Liver (tissue), 9 donors: ENCODE results near the gene ERI3. TPM values are rescaled to one million over a fixed set of nuclear protein-coding genes. Genes with fewer than 3 reads are reported as not detected.

Experiments used
- DNase-seq: peaks from one replicate; pipeline ENCODE4 v3.0.0-alpha.2; 2017; ENCODE audit warnings: low spot score
- H3K27ac ChIP-seq, 2 donors: one replicate each; pipeline ENCODE4 v1.7.0; 2013; ENCODE audit warnings: inconsistent platforms in 2 of 2, low read length in 2 of 2, control low read depth in 1 of 2, low read depth in 1 of 2, mild to moderate bottlenecking in 1 of 2
- H3K27me3 ChIP-seq, 4 donors: one replicate each; pipeline versions ENCODE4 v1.6.1 to v1.7.0; 2013; ENCODE audit warnings: low read length in 3 of 4, inconsistent platforms in 1 of 4, mild to moderate bottlenecking in 1 of 4, moderate library complexity in 1 of 4; ENCODE audit not compliant: control insufficient read depth in 4 of 4, insufficient read depth in 4 of 4
- H3K36me3 ChIP-seq, 4 donors: one replicate each; pipeline versions ENCODE4 v1.6.1 to v1.7.0; 2013; ENCODE audit warnings: low read length in 3 of 4, mild to moderate bottlenecking in 3 of 4, low read depth in 1 of 4, moderate library complexity in 1 of 4; ENCODE audit not compliant: control insufficient read depth in 4 of 4, insufficient read depth in 3 of 4
- H3K4me1 ChIP-seq, 4 donors: one replicate each; pipeline versions ENCODE4 v1.6.1 to v1.7.0; 2013; ENCODE audit warnings: low read length in 3 of 4, mild to moderate bottlenecking in 3 of 4, moderate library complexity in 1 of 4; ENCODE audit not compliant: control insufficient read depth in 4 of 4, insufficient read depth in 4 of 4
- H3K4me3 ChIP-seq, 3 donors: one replicate each; pipeline versions ENCODE4 v1.6.1 to v1.7.0; 2013; ENCODE audit warnings: low read length in 3 of 3, control low read depth in 1 of 3, low read depth in 1 of 3, mild to moderate bottlenecking in 1 of 3
- H3K9ac ChIP-seq, 2 donors: one replicate each; pipeline ENCODE4 v1.7.0; 2013; ENCODE audit warnings: low read length in 2 of 2, mild to moderate bottlenecking in 2 of 2, moderate library complexity in 2 of 2, control low read depth in 1 of 2, low read depth in 1 of 2
- H3K9me3 ChIP-seq, 4 donors: one replicate each; pipeline versions ENCODE4 v1.6.1 to v1.7.0; 2013; ENCODE audit warnings: low read length in 3 of 4; ENCODE audit not compliant: control insufficient read depth in 4 of 4
- EGR1 ChIP-seq, 2 donors: IDR thresholded peaks; 2 replicates each; pipeline ENCODE4 v1.6.1; 2016 to 2018; ENCODE audit warnings: antibody characterized with exemption in 2 of 2, low read depth in 2 of 2
- FOXA1 ChIP-seq: IDR thresholded peaks from 2 replicates; pipeline ENCODE4 v1.6.1; 2016; ENCODE audit warnings: antibody characterized with exemption
- FOXA2 ChIP-seq: IDR thresholded peaks from 2 replicates; pipeline ENCODE4 v1.6.1; 2016; ENCODE audit warnings: antibody characterized with exemption
- GABPA ChIP-seq, 2 donors: IDR thresholded peaks in 1 of 2; conservative IDR thresholded peaks in 1 of 2; 2 replicates each; pipeline ENCODE4 v1.6.1; 2016; ENCODE audit warnings: antibody characterized with exemption in 2 of 2, mild to moderate bottlenecking in 1 of 2, moderate library complexity in 1 of 2
- HNF4A ChIP-seq, 2 donors: conservative IDR thresholded peaks; 2 replicates each; pipeline ENCODE4 v1.6.1; 2016; ENCODE audit warnings: antibody characterized with exemption in 2 of 2, mild to moderate bottlenecking in 2 of 2
- HNF4G ChIP-seq: IDR thresholded peaks from 2 replicates; pipeline ENCODE4 v1.6.1; 2016; ENCODE audit warnings: antibody characterized with exemption
- NR2F2 ChIP-seq: IDR thresholded peaks from 2 replicates; pipeline ENCODE4 v1.6.1; 2016; ENCODE audit warnings: antibody characterized with exemption
- RXRA ChIP-seq, 2 donors: IDR thresholded peaks; 2 replicates each; pipeline ENCODE4 v1.6.1; 2017 to 2018; ENCODE audit warnings: antibody characterized with exemption in 2 of 2, mild to moderate bottlenecking in 1 of 2
- SP1 ChIP-seq: IDR thresholded peaks from 2 replicates; pipeline ENCODE4 v1.6.1; 2018; ENCODE audit warnings: antibody characterized with exemption, mild to moderate bottlenecking
- TAF1 ChIP-seq: conservative IDR thresholded peaks from 2 replicates; pipeline ENCODE4 v1.6.1; 2016; ENCODE audit warnings: antibody characterized with exemption, mild to moderate bottlenecking
- YY1 ChIP-seq: IDR thresholded peaks from 2 replicates; pipeline ENCODE4 v1.6.1; 2016; ENCODE audit warnings: antibody characterized with exemption, mild to moderate bottlenecking
- WGBS: extraction: QIAGEN DNeasy Blood & Tissue Kit; methylation state at CpG from one replicate; pipeline ENCODE4 v1.1.7; 2013; 5-methylcytosine and 5-hydroxymethylcytosine counted together
- polyA plus RNA-seq, 2 donors: library from polyadenylated mRNA; stranded (reverse) in 1 of 2; unstranded in 1 of 2; fragments of 200-250 nt in 1 of 2; fragments of >200 nt in 1 of 2; fragmentation: Nextera tagmentation in 1 of 2; extraction: Ambion mirVana in 1 of 2; gene quantifications; one replicate each; pipeline versions ENCODE4 v1.2.1 to v1.2.3, GENCODE V29; 2013 to 2015
- total RNA-seq, 2 donors: library from RNA; depleted of rRNA; stranded (reverse); fragments of >200 nt; gene quantifications; one replicate each; pipeline ENCODE4 v1.2.3, GENCODE V29; 2014
- TF ChIP-seq, protein P1 (sequence below): IDR thresholded peaks from 2 replicates; pipeline ENCODE4 v1.6.1; 2016; ENCODE audit warnings: antibody characterized with exemption, mild to moderate bottlenecking
- TF ChIP-seq, protein P2 (sequence below): IDR thresholded peaks from 2 replicates; pipeline ENCODE4 v1.6.1; 2016; ENCODE audit warnings: antibody characterized with exemption
- TF ChIP-seq, protein P3 (sequence below): IDR thresholded peaks from 2 replicates; pipeline ENCODE4 v1.6.1; 2016; ENCODE audit warnings: antibody characterized with exemption
- TF ChIP-seq, protein P4 (sequence below): IDR thresholded peaks from 2 replicates; pipeline ENCODE4 v1.6.1; 2016; ENCODE audit warnings: antibody characterized with exemption
- donor health status: healthy.
- donor health status: healthy.
- donor health status: healthy.
- donor health status: healthy.
- donor health status: healthy.

Gene ERI3
- total and polyA plus RNA-seq, 4 donors = 15.7 to 23.8 (median 21.3) TPM

DNA sequence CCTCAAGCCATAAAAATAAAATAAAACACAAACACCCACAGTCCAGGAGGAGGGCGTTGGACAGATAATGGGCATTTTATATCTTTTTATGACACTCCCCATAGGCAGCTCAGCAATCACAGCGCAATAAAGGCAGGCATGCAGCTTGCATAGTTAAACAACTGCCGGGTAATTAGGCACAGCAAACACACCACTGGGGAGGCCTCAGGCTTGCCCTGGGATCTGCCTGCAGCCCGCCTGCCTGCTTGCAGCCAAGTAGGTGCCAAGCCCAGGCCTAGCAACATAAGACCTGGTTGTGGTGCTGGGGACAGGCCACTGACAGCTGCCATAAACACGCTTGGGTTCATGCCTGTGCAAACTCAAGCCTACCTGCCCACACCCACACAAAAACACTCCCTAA lies 87.6 kb downstream of the ERI3 start:
- Histone ChIP-seq H3K4me3 (no peak overlapping the region), H3K9ac (no peak overlapping the region), H3K27ac (no peak overlapping the region), H3K36me3 (no peaks in the 10 kb centered on the region), H3K27me3 (no peaks in the 10 kb centered on the region), H3K9me3 (no peaks in the 10 kb centered on the region), H3K4me1 (no peaks in the 10 kb centered on the region)
- no peak for TF ChIP-seq RXRA (IDR thresholded peaks at IDR 0.05)
- TF ChIP-seq NR2F2 = no peak
- TF ChIP-seq FOXA2 = no peak
- TF ChIP-seq, protein P1, sequence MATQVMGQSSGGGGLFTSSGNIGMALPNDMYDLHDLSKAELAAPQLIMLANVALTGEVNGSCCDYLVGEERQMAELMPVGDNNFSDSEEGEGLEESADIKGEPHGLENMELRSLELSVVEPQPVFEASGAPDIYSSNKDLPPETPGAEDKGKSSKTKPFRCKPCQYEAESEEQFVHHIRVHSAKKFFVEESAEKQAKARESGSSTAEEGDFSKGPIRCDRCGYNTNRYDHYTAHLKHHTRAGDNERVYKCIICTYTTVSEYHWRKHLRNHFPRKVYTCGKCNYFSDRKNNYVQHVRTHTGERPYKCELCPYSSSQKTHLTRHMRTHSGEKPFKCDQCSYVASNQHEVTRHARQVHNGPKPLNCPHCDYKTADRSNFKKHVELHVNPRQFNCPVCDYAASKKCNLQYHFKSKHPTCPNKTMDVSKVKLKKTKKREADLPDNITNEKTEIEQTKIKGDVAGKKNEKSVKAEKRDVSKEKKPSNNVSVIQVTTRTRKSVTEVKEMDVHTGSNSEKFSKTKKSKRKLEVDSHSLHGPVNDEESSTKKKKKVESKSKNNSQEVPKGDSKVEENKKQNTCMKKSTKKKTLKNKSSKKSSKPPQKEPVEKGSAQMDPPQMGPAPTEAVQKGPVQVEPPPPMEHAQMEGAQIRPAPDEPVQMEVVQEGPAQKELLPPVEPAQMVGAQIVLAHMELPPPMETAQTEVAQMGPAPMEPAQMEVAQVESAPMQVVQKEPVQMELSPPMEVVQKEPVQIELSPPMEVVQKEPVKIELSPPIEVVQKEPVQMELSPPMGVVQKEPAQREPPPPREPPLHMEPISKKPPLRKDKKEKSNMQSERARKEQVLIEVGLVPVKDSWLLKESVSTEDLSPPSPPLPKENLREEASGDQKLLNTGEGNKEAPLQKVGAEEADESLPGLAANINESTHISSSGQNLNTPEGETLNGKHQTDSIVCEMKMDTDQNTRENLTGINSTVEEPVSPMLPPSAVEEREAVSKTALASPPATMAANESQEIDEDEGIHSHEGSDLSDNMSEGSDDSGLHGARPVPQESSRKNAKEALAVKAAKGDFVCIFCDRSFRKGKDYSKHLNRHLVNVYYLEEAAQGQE = no peak
- no peak for TF ChIP-seq EGR1 (IDR thresholded peaks at IDR 0.05; ENCODE audit: low read depth in 2 of 2)
- TF ChIP-seq SP1 = no peak
- TF ChIP-seq, protein P2, sequence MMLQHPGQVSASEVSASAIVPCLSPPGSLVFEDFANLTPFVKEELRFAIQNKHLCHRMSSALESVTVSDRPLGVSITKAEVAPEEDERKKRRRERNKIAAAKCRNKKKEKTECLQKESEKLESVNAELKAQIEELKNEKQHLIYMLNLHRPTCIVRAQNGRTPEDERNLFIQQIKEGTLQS = no peak
- TF ChIP-seq, protein P3, sequence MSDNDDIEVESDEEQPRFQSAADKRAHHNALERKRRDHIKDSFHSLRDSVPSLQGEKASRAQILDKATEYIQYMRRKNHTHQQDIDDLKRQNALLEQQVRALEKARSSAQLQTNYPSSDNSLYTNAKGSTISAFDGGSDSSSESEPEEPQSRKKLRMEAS = no peak
- TF ChIP-seq, protein P4, sequence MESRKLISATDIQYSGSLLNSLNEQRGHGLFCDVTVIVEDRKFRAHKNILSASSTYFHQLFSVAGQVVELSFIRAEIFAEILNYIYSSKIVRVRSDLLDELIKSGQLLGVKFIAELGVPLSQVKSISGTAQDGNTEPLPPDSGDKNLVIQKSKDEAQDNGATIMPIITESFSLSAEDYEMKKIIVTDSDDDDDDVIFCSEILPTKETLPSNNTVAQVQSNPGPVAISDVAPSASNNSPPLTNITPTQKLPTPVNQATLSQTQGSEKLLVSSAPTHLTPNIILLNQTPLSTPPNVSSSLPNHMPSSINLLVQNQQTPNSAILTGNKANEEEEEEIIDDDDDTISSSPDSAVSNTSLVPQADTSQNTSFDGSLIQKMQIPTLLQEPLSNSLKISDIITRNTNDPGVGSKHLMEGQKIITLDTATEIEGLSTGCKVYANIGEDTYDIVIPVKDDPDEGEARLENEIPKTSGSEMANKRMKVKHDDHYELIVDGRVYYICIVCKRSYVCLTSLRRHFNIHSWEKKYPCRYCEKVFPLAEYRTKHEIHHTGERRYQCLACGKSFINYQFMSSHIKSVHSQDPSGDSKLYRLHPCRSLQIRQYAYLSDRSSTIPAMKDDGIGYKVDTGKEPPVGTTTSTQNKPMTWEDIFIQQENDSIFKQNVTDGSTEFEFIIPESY = no peak
- no peak for TF ChIP-seq FOXA1
- TF ChIP-seq TAF1 = no peak
- TF ChIP-seq HNF4G = no peak
- no peak for TF ChIP-seq YY1
- 91% methylated on average over 5 of the region's 5 CpGs for whole genome bisulfite sequencing
- DNase-seq = no peak

DNA sequence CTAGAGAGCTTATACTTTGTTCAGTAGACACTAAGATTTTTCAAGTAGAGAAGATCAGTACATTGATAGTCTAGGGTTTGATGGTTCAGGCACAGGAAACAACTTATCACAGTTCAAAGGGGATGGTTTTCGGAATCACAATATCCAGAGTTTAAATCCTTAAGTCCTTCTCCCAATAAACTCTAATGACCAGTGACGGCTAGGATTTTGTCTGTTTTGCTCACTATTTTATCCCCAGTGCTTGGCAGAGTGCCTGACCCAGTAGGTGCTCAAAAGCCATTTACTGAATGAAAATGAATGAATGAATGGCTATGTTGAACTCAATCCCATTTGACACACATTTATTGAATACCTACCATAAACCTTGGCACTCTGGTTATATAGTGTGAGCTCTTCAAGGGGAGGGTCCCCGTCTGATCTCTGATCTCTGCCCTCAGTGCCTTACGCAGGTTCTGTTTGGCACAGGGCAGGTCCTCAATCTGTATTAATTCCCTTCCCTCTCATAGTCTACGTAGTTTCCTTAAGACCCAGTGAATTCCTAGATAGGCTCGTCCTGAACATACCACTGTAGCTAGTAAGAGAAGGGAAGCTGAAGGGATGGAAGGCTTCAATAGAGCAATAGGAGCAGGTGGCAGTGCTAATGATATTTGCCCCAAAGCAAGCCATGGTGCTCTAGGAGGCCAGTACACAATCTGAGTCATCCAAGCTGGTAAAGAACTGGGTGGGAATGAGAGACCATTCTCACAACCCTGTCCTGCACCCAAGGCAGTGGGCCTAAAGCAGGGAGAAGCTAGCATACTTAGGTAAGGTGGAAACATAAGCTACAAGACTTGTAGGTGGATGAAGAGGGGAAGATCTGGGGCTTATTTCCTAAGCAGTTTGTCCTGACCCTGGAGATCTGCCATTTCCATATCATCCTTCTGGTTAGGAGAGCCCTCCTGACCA lies 88.4 kb downstream of the ERI3 start:
- no peak overlapping the region for H3K9ac ChIP-seq
- H3K36me3 ChIP-seq = no peaks in the 10 kb centered on the region
- no peaks in the 10 kb centered on the region for H3K4me1 ChIP-seq
- no peaks in the 10 kb centered on the region for H3K27me3 ChIP-seq
- H3K9me3 ChIP-seq = no peaks in the 10 kb centered on the region
- TF ChIP-seq FOXA1 (no peak), HNF4A (conservative IDR thresholded peaks at IDR 0.05) (no peak), NR2F2 (no peak), FOXA2 (no peak), GABPA (IDR thresholded peaks at IDR 0.05 in 1 of 2, conservative IDR thresholded peaks at IDR 0.05 in 1 of 2) (no peak)
- no peak for DNase-seq
- H3K27ac ChIP-seq = no peak overlapping the region
- 89% methylated on average over 6 of the region's 6 CpGs for WGBS
- H3K4me3 ChIP-seq = no peak overlapping the region
